Heart left ventricle (tissue), 13 donors: ENCODE measurements around the gene IGFBP3.

ENCODE experiments used
- POLR2A ChIP-seq, 2 donors: fragments of 450-650 bp; IDR thresholded peaks; one replicate each; pipeline ENCODE4 v1.6.1; 2017; ENCODE audit warnings: antibody characterized with exemption in 2 of 2, mild to moderate bottlenecking in 2 of 2, moderate library complexity in 2 of 2
- TF ChIP-seq, protein P1 (sequence below), 12 donors: fragments of 200-600 bp; sonication (generic) in 4 of 12; IDR thresholded peaks; one replicate each; pipeline versions ENCODE4 v1.5.0 to v1.8.0; 2018 to 2022; ENCODE audit warnings: antibody characterized with exemption in 12 of 12, mild to moderate bottlenecking in 5 of 12
- donor health status: ischemic (EF 13 %, LVEDD 7.1; RV severe dilation, severe dysfunction).
- donor health status: DM: no; HTN: yes; CAD: no.
- donor health status: DM: no; HTN: no; CAD: no.
- donor health status: ischemic (EF 25% LVEDD 6.9; RV normal size, moderate dysfunction).
- donor health status: ischemic (EF 25% LVEDD 5.7; RV mildly dilated, moderate dysfunction).
- donor health status: ischemic (EF 35%, LVEDD 5.7; RV mildly dilated, moderate dysfunction).
- donor health status: nonischemic (EF 11% LVEDD 7.7; RV severe dilation, severe dysfunction).
- donor health status: DM: yes; HTN: yes; CAD: no.
- donor health status: PGD.
- donor health status: ischemic (EF 29% LVEDD 5.4; RV normal size, mild dysfunction).
- donor health status: nonischemic (EF 23%, LVEDD 6.1; RV moderate dilation, normal function).

DNA sequence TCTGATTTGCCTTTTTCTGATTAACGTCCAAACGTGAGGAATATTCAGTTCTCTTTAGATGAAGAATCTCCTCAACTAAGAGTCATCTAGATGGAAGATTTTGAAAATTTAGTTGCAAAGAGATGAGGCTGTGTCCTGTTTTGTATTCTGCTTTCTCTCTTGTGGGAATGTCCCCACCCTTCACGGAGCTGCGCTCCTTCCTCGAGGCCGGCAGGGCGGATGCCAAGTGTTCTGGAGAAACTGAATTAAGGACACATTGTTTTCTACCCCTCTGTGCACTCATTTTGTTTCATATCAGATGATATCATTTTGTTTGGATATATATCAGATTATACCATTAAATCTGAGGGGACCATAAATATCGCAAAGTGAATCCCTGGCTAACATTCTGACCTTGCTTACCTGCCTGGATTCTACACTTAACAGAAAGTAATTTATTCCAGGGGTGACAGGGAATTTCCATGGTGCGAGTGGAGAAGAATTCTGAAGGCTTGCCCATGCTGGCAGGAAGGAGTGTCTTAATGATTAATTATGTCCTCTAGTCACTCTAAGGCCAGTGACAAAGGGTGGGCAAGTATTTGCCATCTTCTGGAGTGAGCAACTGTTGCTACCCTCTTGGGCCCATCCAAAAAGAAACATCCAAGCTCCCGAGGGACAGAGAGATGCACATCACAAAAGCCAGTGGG, 47.9 kb upstream of the IGFBP3 start:
- TF ChIP-seq, protein P1, sequence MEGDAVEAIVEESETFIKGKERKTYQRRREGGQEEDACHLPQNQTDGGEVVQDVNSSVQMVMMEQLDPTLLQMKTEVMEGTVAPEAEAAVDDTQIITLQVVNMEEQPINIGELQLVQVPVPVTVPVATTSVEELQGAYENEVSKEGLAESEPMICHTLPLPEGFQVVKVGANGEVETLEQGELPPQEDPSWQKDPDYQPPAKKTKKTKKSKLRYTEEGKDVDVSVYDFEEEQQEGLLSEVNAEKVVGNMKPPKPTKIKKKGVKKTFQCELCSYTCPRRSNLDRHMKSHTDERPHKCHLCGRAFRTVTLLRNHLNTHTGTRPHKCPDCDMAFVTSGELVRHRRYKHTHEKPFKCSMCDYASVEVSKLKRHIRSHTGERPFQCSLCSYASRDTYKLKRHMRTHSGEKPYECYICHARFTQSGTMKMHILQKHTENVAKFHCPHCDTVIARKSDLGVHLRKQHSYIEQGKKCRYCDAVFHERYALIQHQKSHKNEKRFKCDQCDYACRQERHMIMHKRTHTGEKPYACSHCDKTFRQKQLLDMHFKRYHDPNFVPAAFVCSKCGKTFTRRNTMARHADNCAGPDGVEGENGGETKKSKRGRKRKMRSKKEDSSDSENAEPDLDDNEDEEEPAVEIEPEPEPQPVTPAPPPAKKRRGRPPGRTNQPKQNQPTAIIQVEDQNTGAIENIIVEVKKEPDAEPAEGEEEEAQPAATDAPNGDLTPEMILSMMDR (IDR thresholded peaks at IDR 0.05): no peak
- TF ChIP-seq POLR2A (IDR thresholded peaks at IDR 0.05): no peak
